HuH-7 (cell line): ENCODE results near the gene PTPRN2.

Source experiments
- DNase-seq: peaks from one replicate; pipeline ENCODE4 v3.0.0; 2011; ENCODE audit warnings: low spot score

The PTPRN2 gene

DNA sequence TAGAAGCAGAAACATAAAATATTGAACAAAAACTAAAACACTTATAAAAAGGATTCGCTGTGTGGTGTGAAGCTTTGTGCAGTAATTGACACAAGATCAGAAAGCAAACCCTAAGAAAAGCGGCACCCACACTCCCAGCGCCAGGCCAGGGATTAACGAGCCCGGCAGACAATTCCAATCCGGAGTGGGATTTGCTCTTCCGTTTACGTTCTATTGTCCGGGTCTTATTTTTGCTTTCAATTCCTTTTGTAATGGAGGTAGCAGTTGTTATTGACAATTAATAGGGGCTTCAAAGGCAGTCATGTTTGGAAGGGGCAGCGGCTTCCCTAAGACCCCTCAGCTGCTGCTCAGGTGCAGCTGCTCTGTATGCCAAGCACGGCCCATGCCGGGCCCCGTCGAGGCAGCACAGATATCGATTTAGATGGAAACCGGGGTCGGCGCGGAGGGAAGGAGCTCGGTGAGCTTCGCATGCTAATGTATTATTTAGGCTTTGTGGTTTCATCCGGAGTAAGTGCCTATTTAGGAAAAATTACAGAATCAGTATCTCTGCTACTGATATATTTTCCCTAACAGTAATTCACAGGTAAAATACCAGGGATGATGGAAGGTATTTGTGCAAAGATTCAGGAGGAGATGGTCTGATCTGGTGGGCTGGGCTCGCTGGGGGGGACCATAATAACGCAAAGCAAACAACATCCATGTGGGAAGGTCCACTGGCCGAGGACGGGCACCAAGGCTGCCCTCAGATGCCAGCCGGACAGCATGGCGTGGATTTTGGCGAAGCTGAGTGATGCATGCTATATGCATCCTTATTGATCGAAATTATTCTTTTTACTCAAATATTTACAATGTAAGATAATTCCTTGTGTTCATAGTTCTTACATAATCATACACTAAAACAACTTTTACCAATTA lies 561.7 kb downstream of the PTPRN2 start:
- no peak for DNase-seq

DNA sequence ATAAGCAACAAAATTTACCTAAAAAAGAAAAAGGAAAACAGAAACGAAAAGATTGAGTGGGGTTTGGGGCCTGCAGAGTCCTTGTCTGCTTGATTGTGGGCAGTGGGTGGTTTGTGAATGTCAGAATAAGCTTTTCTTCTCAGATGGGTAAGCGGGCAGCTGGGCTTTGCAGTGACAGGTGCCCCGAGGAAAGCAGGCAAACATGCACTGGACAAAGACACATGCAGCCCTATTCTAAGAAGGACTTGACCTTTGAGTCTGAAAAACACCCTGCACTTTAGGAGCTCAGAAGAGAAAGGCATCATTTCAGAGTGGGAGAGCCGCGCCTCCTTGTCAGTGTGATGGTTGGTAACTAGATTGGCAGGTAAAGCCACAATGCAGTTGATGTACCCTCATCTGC lies 562.7 kb downstream of the PTPRN2 start:
- DNase-seq = no peak

GRCh38 chr7:158024351-158024715 lies 563.3 kb downstream of the PTPRN2 start:
- no peak for DNase-seq

DNA sequence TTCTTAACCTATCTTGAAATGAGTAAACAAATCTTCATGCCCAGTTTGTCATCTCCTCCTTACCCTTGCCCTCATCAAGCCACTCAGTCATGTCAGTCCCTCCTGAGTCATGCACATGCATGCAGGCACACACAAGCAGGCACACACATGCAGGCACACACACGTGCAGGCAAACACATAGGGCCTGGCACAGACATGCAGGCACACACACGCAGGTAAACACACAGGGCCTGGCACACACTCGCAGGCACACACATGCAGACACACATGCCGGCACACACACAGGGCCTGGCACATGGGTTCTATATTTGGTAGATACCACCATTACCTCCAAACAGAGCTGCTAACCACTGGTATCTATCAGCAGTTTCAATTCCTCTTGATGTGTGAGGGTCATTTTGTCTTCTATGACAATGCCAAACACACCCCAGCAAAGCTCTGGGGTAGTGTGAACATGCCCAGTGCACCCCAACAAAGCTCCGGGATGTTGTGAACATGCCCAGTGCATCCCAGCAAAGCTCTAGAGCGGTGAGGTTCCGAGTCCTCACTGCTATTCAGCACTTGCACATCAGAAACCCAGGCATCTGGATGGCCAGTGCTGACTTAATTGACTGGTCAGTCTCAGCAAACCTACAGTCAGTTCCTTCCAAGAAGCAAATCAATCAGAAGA lies 563.8 kb downstream of the PTPRN2 start:
- DNase-seq = no peak

DNA sequence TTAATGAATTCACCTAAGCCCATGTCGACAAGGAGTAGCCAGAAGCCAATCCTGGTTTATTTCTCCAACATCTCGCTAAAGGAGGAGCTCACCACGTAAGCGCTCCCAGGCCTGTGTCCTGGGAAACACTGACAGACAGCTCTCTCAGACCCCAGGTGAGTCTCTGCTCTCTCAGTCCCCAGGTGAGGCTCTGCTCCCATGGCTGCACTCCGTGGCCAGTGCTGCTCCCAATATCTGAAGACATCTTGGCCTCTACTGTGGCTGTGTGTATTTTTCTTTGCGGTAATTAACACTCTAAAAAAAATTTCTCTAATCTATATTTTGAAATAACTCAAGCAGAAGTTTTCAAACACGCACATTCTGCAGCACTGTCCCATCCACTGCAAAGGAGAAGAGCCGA lies 564.5 kb downstream of the PTPRN2 start:
- DNase-seq = no peak

- no peak for DNase-seq
Observed at GRCh38 chr7:158022601-158023000, 565.0 kb downstream of the PTPRN2 start.

DNA sequence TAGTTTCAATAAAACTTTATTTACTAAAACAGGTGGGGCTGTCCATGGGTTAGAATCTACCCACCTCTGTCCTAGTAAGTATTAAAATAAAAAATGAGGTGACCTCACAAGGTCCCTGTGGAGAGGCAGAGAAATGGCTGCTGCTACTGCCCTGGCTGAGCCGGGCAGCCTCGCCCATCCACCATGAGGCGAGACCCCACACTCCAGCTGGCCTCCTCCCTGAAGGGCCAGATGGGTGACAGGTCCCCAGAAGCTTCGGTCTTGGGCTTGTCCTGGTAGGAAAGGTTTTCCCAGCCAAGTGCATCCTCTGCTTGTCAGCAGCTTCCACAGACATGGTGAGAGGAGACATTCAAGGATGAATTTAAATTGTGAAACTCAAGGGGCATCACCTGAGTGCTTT lies 565.8 kb downstream of the PTPRN2 start:
- DNase-seq = no peak

DNA sequence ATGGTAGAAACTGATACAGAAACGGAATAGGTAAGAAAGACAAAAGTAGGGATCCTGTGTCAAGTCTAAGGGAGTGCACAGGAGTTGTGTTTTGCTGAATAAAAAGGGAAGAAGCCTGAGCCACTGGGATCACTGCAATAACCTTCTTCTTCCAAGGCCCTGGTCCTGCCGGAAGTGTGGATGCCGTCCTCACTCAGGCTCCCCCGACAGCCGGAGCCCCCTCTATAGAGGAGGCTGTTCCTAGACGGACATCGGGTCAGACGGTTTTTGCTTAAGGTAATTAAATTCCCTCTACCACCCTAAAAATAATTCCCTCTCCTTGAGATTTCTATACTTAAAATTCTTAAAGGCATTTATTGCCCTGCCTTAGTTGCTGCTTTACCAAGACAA lies 566.9 kb downstream of the PTPRN2 start:
- no peak for DNase-seq

GRCh38 chr7:158019726-158020705 lies 567.6 kb downstream of the PTPRN2 start:
- no peak for DNase-seq

DNA sequence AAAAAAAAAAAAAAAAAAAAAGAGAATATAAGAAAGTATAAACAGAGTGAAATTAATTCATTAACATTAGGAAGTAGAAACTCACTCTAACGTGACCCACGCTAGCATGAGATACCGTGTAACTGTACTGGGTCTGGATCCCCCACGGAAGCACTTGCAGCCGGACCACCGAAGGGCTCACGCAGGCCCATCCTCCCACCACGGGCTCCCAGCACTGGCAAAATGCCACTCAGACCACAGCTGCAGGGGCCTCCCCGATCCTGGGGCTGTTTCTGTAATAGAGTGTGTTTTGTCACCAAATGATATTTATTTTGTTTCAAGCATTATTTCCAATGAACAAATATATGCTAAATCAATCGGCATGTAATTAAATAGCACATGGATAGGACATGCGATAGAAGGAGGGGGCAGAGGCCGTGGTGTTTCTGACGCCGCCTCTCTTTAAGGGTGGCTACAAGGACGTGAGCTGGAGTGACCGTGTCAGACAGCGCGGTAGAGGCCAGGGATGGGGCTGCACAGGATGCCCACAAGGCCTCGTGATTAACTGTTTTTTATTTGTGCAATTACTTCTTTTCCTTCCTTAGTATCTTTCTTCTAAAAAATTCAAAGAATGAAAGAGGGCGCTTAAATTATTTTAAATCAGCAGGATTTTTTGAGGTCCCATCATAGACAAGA lies 568.5 kb downstream of the PTPRN2 start:
- no peak for DNase-seq

- DNase-seq = no peak
Observed at GRCh38 chr7:158018098-158018762, 569.4 kb downstream of the PTPRN2 start.

- DNase-seq = no peak
Observed at GRCh38 chr7:158017111-158018097, 570.2 kb downstream of the PTPRN2 start.

DNA sequence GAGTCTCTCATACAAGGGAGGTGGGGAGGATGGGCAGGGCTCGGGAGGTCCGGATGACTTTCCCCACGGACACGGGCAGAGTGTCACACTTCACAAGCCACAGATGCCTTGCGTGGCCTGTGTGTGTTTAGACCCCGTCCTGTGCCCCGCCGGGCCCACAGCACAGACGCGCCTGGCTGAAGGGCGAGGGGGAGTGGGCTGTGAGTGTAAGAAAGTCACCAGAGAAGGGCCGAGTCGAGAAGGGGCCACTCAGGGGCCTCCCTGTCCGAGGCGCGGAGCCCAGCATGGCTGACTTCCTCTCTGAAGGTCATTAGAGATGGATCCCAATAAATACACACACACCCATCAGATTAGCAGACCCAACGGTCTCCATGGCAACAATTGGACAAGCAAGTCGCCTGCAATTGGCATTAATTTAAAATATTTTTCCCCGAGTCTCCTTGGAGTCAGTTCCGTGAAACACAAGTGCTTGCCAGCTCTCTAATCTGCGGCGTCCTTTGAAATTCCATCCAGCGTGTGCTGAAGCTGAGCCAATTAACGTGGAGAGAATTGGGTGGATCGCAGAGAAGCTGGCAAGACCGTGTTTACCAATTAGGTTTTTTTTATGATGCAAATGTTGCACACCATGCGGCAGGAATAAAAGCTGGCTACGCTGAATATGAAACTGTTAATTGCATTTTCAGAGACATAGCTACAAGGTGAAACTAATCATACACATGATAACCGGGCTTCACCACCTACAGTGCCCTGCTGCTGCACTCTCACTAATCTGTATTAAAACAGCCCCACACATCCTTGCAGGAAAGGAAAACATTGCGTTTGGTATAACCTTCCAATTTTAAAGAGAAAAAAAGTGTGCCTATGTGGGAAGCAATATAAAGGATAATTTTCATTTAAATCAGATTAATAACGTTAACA lies 571.2 kb downstream of the PTPRN2 start:
- no peak for DNase-seq

GRCh38 chr7:158015403-158016179 lies 572.0 kb downstream of the PTPRN2 start:
- no peak for DNase-seq

DNA sequence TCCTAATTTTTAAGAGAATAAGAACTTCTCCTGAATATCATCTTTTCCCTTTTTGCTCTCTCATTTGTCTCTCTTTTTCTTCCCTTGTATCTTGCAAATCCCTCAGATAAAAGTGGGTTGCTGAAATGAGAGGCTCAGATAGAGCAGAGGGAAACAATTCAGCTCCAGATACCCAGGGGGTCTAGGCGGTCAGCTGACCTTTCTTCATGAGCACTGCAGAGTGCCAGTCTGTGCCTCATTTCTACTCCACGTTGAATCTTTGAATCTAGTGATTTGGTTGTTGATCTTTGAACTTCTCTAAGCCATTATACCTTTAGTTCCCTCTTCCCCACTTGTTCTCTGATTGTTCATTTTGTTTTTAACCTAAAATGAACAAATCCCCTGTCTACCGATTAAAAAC lies 572.6 kb downstream of the PTPRN2 start:
- no peak for DNase-seq

DNA sequence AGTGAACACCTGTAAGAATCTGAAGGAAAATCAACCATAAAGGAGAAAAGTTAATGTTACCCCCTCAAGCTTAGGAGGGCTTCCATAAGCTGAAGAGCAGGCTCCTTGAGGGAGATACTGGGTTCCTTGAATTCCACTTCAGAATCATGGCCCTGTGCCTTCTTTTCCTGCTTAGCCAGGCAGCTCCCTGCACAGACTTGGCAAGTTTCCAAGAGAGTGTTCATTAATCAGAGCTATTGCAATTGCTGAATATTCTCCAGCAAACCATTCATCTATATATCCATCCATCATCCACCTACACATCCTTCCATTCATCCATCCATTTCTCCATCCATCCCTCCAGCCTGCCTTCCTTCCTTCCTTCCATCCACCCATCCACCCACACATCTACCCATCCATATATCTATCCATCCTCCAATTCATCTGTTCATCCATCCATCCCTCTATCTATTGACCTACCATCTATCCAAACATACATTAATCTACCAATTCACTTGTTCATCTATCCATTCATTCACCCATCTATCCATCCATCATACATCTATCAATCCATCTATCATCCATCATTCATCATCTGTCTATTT lies 574.4 kb downstream of the PTPRN2 start:
- DNase-seq = no peak

DNA sequence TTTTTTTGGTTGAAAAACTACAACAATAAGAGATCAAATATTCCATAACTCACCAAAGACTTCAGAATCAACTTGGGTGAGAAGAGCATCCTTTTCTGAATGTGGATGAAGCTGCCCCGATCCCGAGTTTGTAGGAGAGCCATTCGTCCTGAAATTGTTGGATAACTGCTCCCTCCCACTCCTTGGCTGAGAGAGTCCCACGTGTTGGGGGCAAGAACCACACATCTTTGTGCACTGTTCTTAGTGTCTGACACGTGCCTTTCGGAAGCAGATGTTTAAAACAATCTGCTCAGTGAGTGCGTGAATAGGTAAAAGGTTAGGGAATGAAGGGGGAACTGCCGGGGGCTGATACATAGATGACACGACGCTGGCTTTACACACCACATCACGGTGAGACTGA lies 575.7 kb downstream of the PTPRN2 start:
- no peak for DNase-seq
